Stomach (tissue), 4 donors: Measurements from ENCODE around the gene SGF29.

ENCODE experiments used
- EP300 ChIP-seq: sonication (generic); formaldehyde crosslinking; IDR thresholded peaks from one replicate; pipeline ENCODE4 v1.6.1; 2017; ENCODE audit warnings: antibody characterized with exemption
- POLR2A ChIP-seq, 4 donors: fragments of 450-650 bp; IDR thresholded peaks; one replicate each; pipeline ENCODE4 v1.6.1; 2016; ENCODE audit warnings: antibody characterized with exemption in 4 of 4, control low read depth in 2 of 4, mild to moderate bottlenecking in 1 of 4, moderate library complexity in 1 of 4
- POLR2AphosphoS5 ChIP-seq, 3 donors: sonication (generic); formaldehyde crosslinking; IDR thresholded peaks; one replicate each; pipeline ENCODE4 v1.6.1; 2016; ENCODE audit warnings: antibody characterized with exemption in 3 of 3
- TF ChIP-seq, protein P1 (sequence below), 7 experiments: fragments of 450-650 bp in 4 of 7; fragments of 200-600 bp in 3 of 7; sonication (generic) in 3 of 7; IDR thresholded peaks; one replicate each; pipeline ENCODE4 v1.5.1; 2016 to 2019; ENCODE audit warnings: antibody characterized with exemption in 7 of 7, control low read depth in 2 of 7, mild to moderate bottlenecking in 1 of 7

DNA sequence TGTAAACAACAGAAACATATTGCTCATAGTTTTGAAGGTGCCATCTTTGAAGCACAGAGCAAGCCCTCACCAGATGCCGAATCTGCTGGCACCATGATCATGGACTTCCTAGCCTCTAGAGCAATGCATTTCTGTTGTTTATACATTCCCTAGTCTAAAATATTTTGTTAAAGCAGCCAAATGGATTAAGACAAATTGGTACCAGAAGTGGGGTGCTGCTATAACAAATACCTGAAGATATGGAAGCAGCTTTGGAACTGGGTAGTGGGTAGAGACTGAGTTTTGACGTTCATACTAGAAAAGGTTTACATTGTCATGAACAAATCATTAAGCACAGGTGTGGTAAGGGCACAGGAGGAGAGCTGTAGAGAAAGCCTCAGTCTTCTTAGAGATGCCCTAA is 13.6 kb downstream of the SGF29 start:
- TF ChIP-seq POLR2A (IDR thresholded peaks at IDR 0.05) (no peak), EP300 (no peak), POLR2AphosphoS5 (IDR thresholded peaks at IDR 0.05) (no peak)
- TF ChIP-seq, protein P1, sequence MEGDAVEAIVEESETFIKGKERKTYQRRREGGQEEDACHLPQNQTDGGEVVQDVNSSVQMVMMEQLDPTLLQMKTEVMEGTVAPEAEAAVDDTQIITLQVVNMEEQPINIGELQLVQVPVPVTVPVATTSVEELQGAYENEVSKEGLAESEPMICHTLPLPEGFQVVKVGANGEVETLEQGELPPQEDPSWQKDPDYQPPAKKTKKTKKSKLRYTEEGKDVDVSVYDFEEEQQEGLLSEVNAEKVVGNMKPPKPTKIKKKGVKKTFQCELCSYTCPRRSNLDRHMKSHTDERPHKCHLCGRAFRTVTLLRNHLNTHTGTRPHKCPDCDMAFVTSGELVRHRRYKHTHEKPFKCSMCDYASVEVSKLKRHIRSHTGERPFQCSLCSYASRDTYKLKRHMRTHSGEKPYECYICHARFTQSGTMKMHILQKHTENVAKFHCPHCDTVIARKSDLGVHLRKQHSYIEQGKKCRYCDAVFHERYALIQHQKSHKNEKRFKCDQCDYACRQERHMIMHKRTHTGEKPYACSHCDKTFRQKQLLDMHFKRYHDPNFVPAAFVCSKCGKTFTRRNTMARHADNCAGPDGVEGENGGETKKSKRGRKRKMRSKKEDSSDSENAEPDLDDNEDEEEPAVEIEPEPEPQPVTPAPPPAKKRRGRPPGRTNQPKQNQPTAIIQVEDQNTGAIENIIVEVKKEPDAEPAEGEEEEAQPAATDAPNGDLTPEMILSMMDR (IDR thresholded peaks at IDR 0.05), result no peak
